Pulmonary artery endothelial cell (primary cell): ENCODE results near the gene MINDY1. TPM values are rescaled to one million over a fixed set of nuclear protein-coding genes. Genes with fewer than 3 reads are reported as not detected.
A peak's percentile ranks its signal among the peaks of the same experiment; 100 is the strongest.

Source experiments
- DNase-seq: peaks from one replicate; pipeline ENCODE4 v3.0.0-alpha.2; 2011; ENCODE audit warnings: low read depth, low spot score
- total RNA-seq: library from RNA; depleted of rRNA; stranded (reverse); fragments of >200 nt; gene quantifications from 2 replicates; pipeline ENCODE4 v1.2.3, GENCODE V29; 2014

Gene MINDY1
- total RNA-seq, 1 donor from 2014 or later = 8.9 TPM

DNA sequence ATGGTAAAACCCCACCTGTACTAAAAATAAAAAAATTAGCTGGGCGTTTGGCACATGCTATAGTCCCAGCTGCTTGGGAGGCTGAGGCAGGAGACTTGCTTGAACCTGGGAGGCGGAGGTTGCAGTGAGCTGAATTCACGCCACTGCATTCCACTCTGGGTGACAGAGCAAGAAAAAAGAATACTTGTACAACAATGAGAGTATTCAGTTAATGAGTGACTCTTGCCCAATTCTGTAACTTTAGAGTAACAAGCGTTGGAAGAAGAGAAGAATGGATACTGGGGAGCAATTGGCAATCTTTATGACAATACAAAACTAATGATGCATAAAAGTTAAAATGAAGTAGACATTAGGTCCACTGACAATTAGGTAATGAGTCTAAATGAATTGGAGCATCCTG, 14.1 kb downstream of the MINDY1 start:
- DNase-seq = no peak

DNA sequence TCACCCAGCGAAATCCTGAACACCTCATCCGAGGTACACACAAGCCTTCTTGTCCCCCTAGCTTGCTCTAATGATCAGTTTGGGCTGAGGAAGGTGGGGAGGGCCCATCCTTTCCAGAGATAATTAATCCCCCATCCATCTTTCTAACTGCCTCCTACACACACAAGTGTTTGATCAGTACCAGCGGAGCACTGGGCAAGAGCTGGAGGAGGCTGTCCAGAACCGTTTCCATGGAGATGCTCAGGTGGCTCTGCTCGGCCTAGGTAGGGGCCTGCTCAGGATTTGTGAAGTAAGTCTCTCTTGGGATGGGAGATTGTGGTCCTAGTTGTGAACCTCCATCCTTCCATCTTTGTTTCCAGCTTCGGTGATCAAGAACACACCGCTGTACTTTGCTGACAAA, 18.8 kb downstream of the MINDY1 start:
- DNase-seq = no peak

DNA sequence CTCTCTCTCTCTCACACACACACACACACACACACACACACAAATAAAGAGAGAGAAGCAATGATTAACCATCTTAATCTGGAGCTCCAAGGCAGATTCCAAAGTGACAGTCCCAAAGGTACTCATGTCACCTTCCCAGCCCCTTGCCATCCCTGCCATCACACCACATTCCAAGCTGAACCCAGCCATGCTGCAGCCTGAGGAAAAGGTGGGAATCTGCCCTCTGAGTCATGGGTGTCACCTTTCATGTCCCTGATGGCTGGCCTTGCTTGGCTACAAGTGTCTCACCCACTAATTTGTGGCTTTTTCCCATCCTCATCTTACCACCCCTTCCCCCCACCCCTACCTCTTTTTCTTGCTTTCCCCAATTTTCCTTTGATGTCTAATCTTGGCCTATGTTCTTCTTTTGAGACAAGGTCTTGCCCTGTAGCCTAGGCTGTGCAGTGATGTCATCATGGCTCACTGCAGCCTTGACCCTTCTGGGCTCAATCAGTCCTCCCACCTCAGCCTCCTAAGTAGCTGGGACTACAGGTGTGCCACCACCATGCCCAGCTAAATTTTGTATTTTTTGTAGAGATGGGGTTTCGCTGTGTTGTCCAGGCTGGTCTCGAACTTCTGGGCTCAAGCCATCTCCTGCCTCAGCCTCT, 21.4 kb downstream of the MINDY1 start:
- DNase-seq = no peak

DNA sequence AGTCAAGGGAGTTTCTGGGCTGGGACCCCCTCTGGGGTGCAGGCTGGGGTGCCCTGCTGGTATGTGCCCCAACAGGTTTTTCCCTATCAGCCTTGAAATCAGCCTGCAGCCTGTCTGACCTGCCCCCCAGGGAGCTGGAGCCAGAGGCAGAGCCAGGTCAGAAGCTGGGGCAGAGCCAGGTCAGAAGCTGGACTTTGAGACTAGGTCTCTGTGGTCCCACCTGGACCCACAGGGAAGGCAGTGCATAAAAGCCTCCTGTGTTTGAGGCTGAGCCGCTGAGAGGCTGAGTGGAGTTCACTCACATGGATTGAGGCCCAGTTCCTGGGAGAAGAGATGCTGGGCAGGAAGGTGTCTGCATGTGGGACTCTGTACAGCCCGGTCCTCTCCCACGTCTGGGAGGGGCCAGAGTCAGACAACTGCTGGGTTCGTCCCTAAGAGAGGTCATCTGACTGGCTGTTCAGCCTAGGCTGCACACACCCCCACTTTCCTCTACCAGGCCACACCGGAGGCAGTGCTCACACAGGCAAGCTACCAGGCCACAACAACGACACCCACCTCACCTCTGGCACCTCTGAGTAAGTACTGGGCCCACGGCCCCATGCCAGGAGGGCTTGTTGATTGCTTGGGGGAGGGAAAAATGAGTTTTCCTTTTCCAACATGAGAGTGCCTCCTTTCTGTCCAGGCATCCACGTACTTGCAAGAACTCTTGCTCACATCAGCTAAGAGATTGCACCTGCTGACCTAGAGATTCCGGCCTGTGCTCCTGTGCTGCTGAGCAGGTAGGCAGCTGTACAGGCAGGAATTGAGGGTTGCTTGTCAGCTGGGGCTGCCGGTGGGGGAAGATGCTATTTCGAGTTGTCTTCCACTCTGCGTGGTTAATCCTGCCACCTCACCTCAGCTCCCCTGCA, 24.6 kb downstream of the MINDY1 start, which contains the start of gene ANXA9:
Gene ANXA9, plus strand, starts transcription at position 488 of the 908 bp plus-strand sequence. CDS start 814 bp downstream, outside the sequence.
- no peak for DNase-seq

DNA sequence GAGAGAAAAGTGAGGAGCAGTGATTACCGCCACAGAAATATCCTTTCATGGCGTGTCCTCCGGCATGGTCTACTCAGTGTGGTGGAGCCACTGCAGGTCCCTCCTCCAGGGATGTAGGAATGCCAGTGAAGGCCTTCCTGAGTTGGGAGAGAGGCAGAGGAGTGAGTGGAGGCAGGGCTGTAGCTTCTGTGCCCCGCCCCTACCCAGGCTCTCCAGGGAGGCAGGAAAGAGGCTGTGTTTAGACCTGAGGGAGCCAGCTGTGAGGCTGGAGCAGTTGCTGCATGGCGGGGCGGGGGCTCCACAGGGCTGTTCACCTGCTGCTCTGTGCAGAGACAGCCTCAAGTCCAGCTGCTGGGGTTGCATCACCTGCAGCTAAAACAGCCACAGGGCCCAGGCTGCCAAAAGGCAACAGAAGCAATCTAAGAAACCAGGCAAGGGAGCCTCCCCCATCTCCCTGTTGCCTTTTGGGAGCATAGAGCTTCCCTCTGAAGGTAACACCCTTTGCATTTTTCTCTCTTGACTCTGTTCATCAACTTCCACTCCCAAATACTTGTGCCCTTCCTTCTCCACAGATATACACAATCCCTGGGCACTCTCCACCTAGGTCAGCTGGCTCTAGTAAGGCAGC, 25.4 kb downstream of the MINDY1 start:
- no peak for DNase-seq

DNA sequence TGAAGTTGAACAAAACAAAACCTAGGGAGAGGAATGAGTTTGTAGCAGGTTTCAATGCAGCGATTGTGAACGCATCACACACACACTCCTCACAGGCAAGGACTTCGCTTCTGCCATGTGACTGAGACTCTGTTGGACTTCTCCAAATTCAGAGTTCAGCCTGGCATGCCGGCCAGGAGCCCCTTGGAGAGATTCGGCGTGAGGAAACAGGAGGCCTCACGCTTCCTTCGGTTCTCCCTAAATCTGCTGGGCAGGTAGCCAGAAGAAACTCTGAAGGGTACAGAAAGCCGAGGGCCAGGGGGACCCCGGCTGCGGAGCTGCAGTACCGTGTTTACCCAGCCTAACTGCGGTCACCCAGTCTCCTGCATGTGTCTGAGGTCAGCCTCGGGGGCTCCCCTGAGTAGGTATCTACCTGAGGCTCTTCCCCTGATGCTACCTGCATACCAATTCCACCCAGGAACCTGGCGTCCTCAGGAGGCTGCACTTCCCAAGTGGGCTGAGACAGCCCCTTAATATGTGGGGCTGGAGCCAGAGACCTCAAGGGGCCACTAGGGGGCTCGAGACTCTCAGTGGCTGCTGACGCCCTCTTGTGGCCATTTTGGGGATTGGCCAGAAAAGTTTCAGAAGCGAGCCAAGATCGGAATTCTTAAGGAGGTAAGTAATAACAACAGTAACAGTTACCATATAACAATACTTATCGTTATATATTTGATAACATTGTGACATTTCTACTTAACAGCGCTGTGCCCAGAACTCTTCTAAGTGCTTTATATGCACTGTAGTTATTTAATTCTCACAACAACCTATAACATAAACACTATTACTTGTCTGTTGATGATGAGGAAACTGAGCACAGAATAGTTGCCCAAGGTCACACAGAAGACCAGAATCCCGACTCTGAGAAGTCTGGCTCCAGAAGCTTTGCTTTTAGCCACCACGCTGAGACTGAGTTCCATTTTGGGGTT, 27.3 kb downstream of the MINDY1 start:
- DNase-seq = peak; percentile 75

DNA sequence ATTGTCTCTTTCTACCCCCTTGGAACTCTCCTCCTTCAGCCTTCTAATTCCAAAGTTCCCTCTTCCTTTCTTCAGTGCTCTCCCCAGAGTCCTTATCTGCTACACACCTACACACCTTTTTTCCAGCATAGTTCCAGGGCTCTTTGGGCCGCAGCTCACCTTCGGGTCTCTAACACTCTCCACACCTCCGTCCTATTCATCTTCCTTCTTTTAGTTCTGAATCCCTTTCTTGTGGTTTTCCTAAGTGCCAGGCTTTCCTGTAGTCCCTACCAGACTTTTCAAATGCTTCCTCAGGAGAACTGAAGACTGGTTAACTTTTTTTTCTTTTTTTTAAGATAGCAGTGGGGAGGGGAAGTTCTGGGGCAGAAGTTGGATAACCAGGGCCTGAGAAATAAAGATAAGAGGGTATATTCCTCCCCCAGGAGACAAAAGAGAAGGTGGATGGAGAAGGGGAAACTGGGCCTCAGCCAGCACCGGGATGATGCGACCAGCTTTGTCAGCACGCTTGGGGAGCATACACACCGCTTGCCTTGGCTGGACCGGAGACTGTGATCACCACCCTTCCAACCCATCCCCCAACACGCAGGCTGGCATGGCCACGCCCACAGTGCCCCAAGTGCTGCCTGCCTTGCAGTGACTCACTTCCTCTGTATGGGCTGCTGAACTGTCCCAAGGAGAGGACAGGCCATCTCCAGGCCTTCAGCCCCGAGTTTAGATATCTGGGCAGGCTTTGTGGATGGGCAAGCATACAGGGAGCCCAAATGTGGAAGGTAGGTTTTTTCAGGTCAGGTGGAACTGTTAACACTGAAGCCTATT, 29.6 kb downstream of the MINDY1 start:
- DNase-seq = peak; percentile 26

DNA sequence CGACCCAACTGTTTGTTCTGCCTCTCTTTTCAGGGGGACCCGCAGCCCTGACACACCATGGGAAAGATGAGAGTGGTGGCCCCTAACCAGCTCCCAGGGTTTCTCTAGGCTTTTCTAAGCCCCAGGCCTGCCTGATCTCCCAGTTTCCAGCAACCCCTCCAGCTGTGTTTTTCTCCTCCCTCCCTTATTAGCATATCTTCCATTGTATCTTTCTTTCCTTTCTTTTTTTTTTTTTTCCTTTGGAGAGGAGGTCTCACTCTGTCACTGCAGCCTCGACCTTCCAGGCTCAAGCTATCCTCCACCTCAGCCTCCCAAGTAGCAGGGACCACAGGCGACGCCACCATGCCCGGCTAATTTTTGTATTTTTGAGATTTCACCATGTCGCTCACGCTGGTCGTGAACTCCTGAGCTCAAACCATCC, 30.3 kb downstream of the MINDY1 start:
- no peak for DNase-seq

DNA sequence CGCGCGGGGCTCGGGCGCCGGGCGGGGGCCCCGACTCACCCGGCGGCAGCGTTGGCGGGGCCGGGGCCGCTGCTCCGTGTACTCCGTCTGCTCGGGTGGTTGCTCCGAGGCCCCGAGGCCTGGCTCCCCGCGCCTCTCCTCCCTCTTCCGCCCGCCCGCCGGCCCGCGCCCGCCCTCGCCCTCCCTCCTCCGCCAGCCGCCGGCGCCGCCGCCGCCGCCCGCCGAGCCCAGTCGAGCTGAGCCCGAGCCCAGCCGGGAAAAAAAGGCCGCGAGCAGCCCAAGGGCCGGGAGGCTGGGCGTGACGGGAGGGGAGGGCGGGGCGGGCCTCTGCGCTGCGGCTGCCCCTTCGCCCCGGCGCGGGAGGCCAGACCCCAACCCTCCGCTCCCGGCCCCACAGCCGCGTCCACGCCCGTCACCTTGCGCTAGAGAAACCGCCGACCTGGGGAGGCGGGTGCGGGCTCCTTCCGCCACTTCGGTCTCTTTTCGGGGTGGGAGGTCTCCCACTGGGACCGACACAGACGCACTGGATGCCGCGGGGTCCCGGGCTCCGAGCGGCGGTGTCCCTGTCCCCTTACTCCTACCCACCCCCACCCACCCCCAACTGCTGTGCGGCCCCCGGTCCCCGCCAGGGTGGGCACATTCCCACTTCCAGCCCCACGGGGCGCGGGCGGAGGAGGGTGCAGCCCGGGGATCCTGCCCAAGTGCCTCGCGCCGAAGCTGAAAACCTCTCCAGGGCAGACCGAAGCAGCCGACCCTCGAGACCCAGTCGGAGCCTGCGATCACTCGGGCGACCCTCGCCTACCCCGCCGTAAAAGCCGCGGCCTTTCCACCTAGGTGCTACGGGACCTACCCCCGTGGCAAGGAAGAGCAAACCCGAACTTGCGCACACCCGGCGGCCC, 31.9 kb downstream of the MINDY1 start, which contains the start of gene CERS2:
Gene CERS2, minus strand, starts transcription at position 256 of the 899 bp plus-strand sequence. CDS start 5,745 bp downstream, outside the sequence.
- DNase-seq = peak; percentile 27

DNA sequence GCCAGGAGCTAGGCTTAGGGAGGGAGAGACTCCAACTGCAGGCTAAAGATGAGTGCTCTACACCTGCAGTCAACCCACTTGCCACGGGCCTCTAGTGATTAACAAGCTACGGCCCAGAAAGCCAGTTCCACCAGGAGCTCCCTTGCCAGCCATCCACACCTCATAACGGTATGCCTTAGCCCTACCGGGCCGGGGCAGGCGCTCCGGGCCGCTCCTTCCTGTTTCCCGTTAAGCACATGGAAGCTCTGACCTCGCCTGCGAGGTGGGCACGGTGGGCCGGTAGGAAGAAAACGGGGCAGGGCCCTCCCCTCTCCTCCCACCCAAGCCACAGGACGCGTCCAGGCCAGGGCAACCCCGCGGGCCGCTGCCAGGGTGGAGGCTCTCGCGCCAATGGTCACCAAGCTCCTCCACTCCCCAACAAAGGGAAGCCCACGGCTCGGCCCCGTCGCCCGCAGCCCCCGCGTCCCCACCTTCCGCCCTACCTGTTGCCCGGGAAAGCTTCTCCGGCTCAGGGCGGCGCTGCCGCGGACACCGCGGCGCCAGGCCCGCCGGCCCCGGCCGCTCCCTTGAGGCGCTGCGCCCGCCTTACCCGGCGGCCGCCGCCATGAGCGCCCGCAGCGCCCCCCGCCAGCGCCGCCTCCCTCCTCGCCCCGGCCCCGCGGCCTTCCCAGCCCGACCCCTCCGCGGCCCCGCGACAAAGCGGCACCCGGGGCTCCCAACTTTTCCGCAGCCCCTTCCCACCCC, 32.7 kb downstream of the MINDY1 start:
- no peak for DNase-seq

DNA sequence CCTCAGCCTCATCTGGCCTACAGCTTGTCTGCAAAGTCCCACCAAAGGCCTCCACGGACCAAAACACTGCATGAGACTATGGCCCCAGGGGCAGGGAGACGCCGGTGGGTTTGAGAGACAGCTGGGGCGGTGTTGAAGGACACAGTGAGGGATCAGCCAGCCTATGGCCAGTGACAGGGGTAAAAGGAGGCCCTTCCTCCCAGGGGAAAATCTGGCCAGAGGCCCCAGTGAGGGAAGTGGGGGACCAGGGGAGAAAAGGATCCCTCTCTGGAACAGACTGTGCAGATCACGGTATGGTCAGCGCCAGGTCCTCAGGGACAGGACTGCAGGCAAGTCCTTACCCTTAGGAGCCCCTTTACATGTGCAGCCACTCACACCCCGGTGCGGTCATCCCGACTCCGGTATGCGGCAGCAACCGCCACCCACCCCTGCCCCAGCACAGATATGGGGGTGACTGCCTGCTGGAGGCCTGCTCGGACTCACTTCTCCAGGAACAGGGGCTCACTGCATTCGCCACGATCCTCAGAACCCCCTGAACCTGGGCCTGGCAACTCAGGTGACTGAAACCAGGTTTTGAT, 33.4 kb downstream of the MINDY1 start:
- no peak for DNase-seq

DNA sequence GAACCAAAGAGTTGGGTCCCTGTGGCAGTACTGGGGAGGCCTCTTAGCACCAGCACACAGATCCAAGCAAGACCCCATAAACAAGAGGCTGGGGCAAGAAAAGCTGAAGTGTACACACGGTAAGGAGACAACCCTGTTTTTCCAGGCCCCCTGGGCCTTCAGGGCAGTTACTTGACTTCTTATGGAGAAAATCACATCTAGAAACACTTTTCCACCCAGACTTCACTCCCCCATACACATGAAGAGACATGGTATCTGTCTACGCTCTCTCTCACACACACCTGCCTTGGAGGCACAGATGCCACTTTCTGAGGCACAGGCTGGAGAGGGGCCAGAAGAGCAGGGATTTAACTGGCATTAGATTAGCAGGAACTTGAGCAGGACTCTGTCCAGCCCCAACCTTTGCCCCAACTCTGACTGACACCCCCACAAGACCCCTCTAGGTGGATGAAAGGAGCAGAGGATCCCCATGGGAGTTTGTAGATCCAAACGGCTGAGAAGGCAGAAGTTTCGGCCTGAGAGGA, 34.2 kb downstream of the MINDY1 start:
- DNase-seq = no peak

DNA sequence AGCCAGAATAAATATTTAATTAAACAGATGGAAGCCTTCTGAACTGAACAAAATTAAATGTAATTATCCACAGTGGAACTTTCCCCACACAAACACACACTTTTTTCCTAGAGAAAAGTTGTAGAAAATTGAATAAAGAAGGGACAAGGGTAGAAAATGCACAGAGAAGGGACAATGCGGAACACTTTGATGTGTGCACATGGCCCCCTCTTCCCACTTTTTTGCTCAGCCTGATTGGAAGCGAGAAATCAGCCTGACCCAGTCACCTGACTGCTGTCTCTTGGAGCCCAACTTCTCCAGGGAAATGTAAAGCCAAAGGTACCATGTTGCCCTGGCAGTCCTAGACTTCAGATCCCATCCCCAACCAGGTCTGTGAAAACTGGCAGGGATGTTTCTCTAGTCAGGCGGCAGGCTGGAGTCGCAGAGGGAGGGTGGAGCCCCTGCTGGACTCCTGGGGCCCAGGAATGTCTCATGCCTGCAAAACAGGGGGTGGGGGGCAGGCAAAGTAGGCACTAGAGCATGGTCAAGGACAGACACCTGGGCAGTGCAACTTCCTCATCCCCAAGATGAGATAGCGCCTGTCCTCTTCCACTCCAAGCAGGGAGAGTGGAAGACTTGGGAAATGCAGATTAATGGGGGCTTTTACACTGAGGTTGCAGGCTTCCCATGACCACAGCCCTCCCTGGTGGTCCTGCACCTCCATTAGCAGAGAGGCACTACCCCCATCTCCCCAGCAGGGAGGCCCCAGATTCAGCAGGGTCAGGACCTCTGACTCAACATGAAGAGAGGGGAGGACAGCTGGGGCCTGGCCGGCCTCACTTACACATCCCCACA, 34.9 kb downstream of the MINDY1 start:
- DNase-seq = no peak

DNA sequence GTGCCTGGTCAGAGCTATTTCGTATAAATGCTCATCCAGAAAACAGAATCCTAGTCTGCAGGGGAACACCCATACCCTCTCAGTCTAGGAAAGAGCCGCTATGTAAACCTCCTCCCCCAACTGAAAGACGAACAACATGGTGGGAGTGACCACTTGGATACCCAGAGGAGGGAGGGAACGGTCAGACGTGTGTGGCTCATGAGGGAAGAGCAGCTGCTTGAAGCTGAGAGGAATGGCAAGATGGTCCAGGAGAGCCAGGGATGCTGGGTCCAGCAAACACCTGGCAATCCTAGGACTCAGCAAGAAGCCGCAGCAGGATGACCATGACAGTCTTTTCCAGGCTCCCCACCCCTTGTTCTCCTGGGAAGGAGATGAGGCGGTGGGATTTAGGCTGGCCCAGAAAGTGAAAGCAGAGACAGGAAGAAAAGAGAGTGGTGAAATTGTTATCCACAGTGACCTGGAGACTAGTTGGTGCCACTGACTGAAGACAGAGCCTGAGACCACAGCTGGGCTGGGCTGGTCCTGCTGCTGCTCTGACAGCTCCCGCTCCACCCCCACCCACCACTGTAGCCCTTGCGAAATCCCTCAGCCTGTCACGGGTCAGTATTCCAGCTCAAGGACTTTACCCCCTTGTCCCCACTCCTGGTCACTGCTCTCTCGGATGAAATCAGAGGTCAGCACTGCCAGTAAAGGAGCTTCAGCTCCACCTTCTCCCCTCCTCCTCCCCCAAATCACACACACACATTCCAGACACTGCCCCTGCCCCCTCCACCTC, 35.7 kb downstream of the MINDY1 start:
- no peak for DNase-seq

DNA sequence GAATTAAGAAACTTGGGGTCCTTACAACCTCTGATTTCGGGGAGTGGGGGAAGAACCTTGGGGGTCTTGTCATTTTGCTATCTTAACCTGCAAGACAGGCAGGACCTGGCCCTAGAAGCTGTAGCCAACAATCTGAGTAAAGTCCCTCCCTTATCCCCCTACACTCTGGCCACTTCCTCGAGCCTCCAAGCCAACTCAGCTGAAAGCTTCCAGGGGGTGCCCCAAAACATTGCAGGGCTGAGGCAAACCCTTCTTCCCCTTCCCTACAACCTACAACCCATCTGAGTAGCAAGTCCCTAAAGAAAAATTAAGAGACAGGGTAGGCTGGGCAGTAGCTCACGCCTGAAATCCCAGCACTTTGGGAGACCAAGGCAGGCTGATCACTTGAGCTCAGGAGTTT, 37.1 kb downstream of the MINDY1 start:
- no peak for DNase-seq

DNA sequence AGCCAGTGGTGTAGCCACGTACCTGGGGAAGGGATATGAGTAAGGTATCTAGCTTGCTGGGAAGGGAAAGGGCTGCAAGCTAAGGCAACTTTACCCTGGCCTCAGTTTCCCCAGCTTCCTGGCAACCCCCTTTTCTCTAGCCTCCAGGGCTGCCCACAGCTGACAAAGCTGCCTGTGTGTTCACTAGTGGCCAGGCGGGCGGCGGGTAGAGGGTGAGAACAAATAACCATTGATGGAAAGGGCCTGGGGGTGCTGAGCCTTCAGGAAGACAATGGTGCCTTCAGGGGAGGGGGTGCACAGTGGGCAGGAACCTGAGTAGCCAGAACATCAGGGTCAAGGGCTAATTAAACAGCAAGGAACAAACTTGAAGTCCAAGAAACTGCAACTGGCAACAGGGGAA, 38.2 kb downstream of the MINDY1 start:
- no peak for DNase-seq
